ENCODE data around the gene PLPPR1.

- TF ChIP-seq POLR2AphosphoS5 (IDR thresholded peaks at IDR 0.05) (no peak), POLR2A (IDR thresholded peaks at IDR 0.05) (no peak), CTCF (IDR thresholded peaks at IDR 0.05) (no peak)
Observed at GRCh38 chr9:101037430-101037829, 8.9 kb downstream of the PLPPR1 start.

Measured in gastroesophageal sphincter (tissue), 3 donors.